ENCODE data around the gene GPC6.

DNA sequence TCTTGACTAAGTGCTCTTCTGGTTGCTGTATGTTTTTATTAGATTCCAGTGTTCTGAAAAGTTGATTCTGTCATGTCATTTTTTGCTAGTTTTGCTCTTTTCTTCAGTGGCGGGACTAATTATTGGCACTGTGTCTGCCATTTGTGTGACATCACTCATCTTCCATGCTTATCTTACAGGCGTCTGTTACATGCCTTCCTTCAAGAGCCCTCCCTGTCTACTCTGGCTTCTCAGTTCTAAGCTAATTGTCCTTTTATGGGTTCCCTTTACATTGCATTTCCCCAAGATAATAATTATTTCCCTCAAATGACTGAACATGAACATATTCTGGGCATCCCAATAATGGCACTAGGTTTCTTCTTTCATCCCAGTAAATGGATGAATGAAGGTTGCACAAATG, 793.8 kb downstream of the GPC6 start:
- no peak for TF ChIP-seq RCOR1 (IDR thresholded peaks at IDR 0.05; ENCODE audit: low read depth, low read length)
- TF ChIP-seq ESRRA (IDR thresholded peaks at IDR 0.05; ENCODE audit: borderline replicate concordance, low read length), result no peak

All from A549 (cell line).